HG02970 (cell line): Measurements from ENCODE around the gene PARP11.
A peak's percentile ranks its signal among the peaks of the same experiment; 100 is the strongest.

ENCODE experiments used
- ATAC-seq: cut with Tn5 transposase; IDR thresholded peaks from one replicate; pipeline ENCODE4 v1.9.1; 2021; ENCODE audit warnings: mild to moderate bottlenecking, moderate library complexity, moderate number of reproducible peaks; ENCODE audit not compliant: unreplicated experiment, low FRiP score

Gene PARP11

GRCh38 chr12:3872800-3873636 lies at the start of gene PARP11:
Gene PARP11, minus strand, starts transcription at chr12:3873399. Its CDS starts 170 bp downstream, at chr12:3873229.
- ATAC-seq = peak; percentile 91

GRCh38 chr12:3922033-3922432 lies 48.8 kb upstream of the PARP11 start:
- no peak for ATAC-seq

GRCh38 chr12:3921526-3921925 lies 48.3 kb upstream of the PARP11 start:
- ATAC-seq = no peak

GRCh38 chr12:3921151-3921471 lies 47.9 kb upstream of the PARP11 start:
- ATAC-seq = no peak

- no peak for ATAC-seq
Observed at GRCh38 chr12:3920351-3921150, 47.4 kb upstream of the PARP11 start.

GRCh38 chr12:3913278-3913677 lies 40.1 kb upstream of the PARP11 start:
- no peak for ATAC-seq

- ATAC-seq = no peak
Observed at GRCh38 chr12:3912863-3913262, 39.7 kb upstream of the PARP11 start.

- no peak for ATAC-seq
Observed at GRCh38 chr12:3911409-3911808, 38.2 kb upstream of the PARP11 start.

GRCh38 chr12:3905664-3906063 lies 32.5 kb upstream of the PARP11 start:
- ATAC-seq = no peak

GRCh38 chr12:3904999-3905398 lies 31.8 kb upstream of the PARP11 start:
- no peak for ATAC-seq

GRCh38 chr12:3902921-3903320 lies 29.7 kb upstream of the PARP11 start:
- ATAC-seq = no peak

- ATAC-seq = no peak
Observed at GRCh38 chr12:3901116-3901515, 27.9 kb upstream of the PARP11 start.

- no peak for ATAC-seq
Observed at GRCh38 chr12:3898756-3899155, 25.6 kb upstream of the PARP11 start.

GRCh38 chr12:3897371-3897971 lies 24.3 kb upstream of the PARP11 start:
- no peak for ATAC-seq

GRCh38 chr12:3896801-3897351 lies 23.7 kb upstream of the PARP11 start:
- ATAC-seq = no peak

- ATAC-seq = no peak
Observed at GRCh38 chr12:3896356-3896755, 23.2 kb upstream of the PARP11 start.

GRCh38 chr12:3892631-3893030 lies 19.4 kb upstream of the PARP11 start:
- ATAC-seq = no peak

- no peak for ATAC-seq
Observed at GRCh38 chr12:3891201-3891600, 18.0 kb upstream of the PARP11 start.

- ATAC-seq = no peak
Observed at GRCh38 chr12:3888659-3889058, 15.5 kb upstream of the PARP11 start.

- ATAC-seq = no peak
Observed at GRCh38 chr12:3885277-3886094, 12.3 kb upstream of the PARP11 start.
